ENCODE results near the gene SETD4. TPM values are rescaled to one million over a fixed set of nuclear protein-coding genes. Genes with fewer than 3 reads are reported as not detected.

The SETD4 gene
- total and polyA plus RNA-seq, 2 of the 8 experiments (the other 6 are each of a cell fraction or from before 2014, with no cell fraction given): 20.1 to 46.6 TPM

GRCh38 chr21:36022427-36023091, 37.8 kb downstream of the SETD4 start:
- Histone ChIP-seq H3K9me3 (ENCODE audit: insufficient read depth in 2 of 2, low read depth in 1 of 2, low read length in 1 of 2) (peaks cover 0 to 4% of the 10 kb centered on the region in 2 experiments; a peak in 1 of 4 replicates), H3K27me3 (replicated peaks in 1 of 4; ENCODE audit: control insufficient read depth in 3 of 4, extremely low read depth in 1 of 4, insufficient read depth in 3 of 4, low read length in 3 of 4) (no peaks in the 10 kb centered on the region), H2AFZ (ENCODE audit: low read length) (no peak overlapping the region), H3K23me2 (ENCODE audit: low read depth, low read length) (no peaks in the 10 kb centered on the region), H2BK5ac (ENCODE audit: low read depth, low read length) (no peak overlapping the region), H3K23ac (ENCODE audit: insufficient read length) (no peak overlapping the region), H2BK120ac (replicated peaks; ENCODE audit: low read depth, low read length) (no peak overlapping the region), H4K91ac (replicated peaks; ENCODE audit: insufficient read length, low read length) (no peak overlapping the region), H4K5ac (ENCODE audit: insufficient read length, low read depth, low read length) (no peak overlapping the region), H3K14ac (ENCODE audit: insufficient read length) (no peak overlapping the region), H2AK5ac (ENCODE audit: low read depth, low read length) (no peak overlapping the region), H3K27ac (ENCODE audit: low read depth, low read length) (no peak overlapping the region), H3K4me2 (ENCODE audit: insufficient read depth in 1 of 2, low read depth in 2 of 2, low read length in 2 of 2) (no peak overlapping the region), H2BK20ac (ENCODE audit: low read length) (no peak overlapping the region), H3K18ac (ENCODE audit: extremely low read depth, low read length) (no peak overlapping the region), H3K4me3 (ENCODE audit: extremely low read depth in 1 of 4, insufficient read depth in 2 of 4, low read depth in 3 of 4, low read length in 4 of 4) (no peak overlapping the region), H4K20me1 (replicated peaks in 1 of 2; ENCODE audit: control insufficient read depth in 1 of 2, insufficient read depth in 2 of 2, low read length in 2 of 2) (no peaks in the 10 kb centered on the region), H2BK12ac (ENCODE audit: low read depth, low read length) (no peak overlapping the region), H4K8ac (ENCODE audit: extremely low read depth, insufficient read depth, low read length) (no peak overlapping the region), H3K4me1 (replicated peaks in 1 of 4; ENCODE audit: control insufficient read depth in 3 of 4, insufficient read depth in 4 of 4, low read length in 3 of 4) (no peaks in the 10 kb centered on the region), H3K4ac (replicated peaks; ENCODE audit: insufficient read length, low read depth, low read length) (no peak overlapping the region), H3K56ac (replicated peaks; ENCODE audit: insufficient read length, low read depth, low read length) (no peak overlapping the region), H3K36me3 (ENCODE audit: control insufficient read depth in 2 of 4, insufficient read depth in 4 of 4, low read length in 3 of 4) (no peaks in the 10 kb centered on the region), H2BK15ac (ENCODE audit: low read length) (no peak overlapping the region), H3K79me2 (ENCODE audit: control insufficient read depth in 1 of 2, insufficient read depth in 2 of 2, low read length in 2 of 2) (no peaks in the 10 kb centered on the region), H3K9ac (replicated peaks in 1 of 4; ENCODE audit: extremely low read depth in 1 of 4, low read depth in 3 of 4, low read length in 3 of 4) (no peak overlapping the region), H3K79me1 (ENCODE audit: low read depth, low read length) (no peaks in the 10 kb centered on the region)
- DNase-seq (ENCODE audit: low read depth in 1 of 2, low spot score in 2 of 2) (no peak), FAIRE-seq (no peak)
- POLR2A ChIA-PET (ENCODE audit: partially characterized antibody): interaction anchor here (0.7 to 1.1 kb wide), 2 partner anchors 28 to 168 kb away, joined by 4 to 6 read pairs; no protein-coding TSS in a partner anchor
- WGBS, 2 experiments (ENCODE audit: extremely low coverage in 1 of 2, insufficient coverage in 1 of 2, insufficient read length in 1 of 2, insufficient replicate concordance in 2 of 2, low coverage in 1 of 2, low lambda C conversion rate in 2 of 2, missing lambda C conversion rate in 1 of 2): 92% methylated on average over 6 of the region's 6 CpGs; no CpG with 5 or more reads in 1 of the 2 experiments
- CTCF ChIA-PET (ENCODE audit: partially characterized antibody): interaction anchor here (0.6 to 2.6 kb wide), 3 partner anchors 101 to 946 kb away, joined by 3 to 7 read pairs (median 3); no protein-coding TSS in a partner anchor
- TF ChIP-seq SAP30 (IDR thresholded peaks at IDR 0.05; ENCODE audit: insufficient read depth, insufficient replicate concordance, low read length) (no peak), USF2 (IDR thresholded peaks at IDR 0.05; ENCODE audit: low read length) (no peak), FOSL1 (IDR thresholded peaks at IDR 0.05; ENCODE audit: insufficient read depth, low read depth, low read length) (no peak), SIRT6 (IDR thresholded peaks at IDR 0.05; ENCODE audit: low read length) (no peak), E2F6 (IDR thresholded peaks at IDR 0.05) (no peak), GABPA (IDR thresholded peaks at IDR 0.05; ENCODE audit: borderline replicate concordance, insufficient read depth, low read length) (no peak), POLR2AphosphoS5 (IDR thresholded peaks at IDR 0.05; ENCODE audit: low read depth, low read length) (no peak), HDAC6 (IDR thresholded peaks at IDR 0.05; ENCODE audit: low read depth, low read length) (no peak), HDAC2 (IDR thresholded peaks at IDR 0.05; ENCODE audit: borderline replicate concordance in 1 of 2, low read depth in 2 of 2, low read length in 2 of 2) (no peak), EZH2 (IDR thresholded peaks at IDR 0.05; ENCODE audit: low read depth, low read length, severe bottlenecking) (no peak), SP1 (IDR thresholded peaks at IDR 0.05; ENCODE audit: low read depth, low read length) (no peak)
